ENCODE data around the gene ITGAL.
"Not testable (repeated sequence)": the region's sequence is repeated elsewhere in the genome, so short reads cannot be mapped to it uniquely, and the experiment has no call there.

Gene ITGAL

DNA sequence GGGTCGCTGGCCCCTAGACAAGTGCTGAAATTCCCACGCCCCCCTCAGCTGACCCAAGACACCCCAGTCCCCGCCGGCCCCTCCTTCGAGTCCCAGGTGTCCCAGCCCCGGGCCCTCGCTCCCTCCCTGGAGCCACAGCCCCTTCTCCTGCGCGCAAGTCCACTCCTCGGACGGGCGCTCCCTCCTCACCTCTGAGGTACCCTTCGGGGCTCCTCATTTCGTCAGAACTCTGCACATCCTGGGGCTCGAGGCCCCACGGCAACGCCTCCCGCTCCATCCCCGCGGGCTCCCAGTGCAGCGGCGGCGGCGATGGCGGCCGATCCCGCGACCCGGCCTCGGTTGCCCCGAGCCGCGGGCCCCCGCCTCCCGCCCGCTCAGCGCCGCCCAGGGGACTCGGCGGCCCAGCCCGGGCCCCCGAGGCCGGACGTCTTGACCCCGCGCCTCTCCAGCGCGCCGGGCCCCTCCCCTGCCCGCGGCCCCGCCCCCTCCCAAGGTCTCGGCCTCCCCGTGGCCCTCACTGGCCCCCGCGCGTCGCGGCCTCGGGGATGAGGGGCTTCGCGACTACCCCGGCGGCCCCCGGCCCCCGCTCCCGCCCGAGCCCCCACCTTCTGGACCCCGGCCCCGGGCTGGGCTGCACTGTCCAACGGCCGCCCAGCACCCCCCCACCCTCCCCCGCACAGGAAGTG, 53.7 kb downstream of the ITGAL start, which contains the start of gene ZNF768:
TSS of gene ZNF768 (minus strand) at position 430 of the 686 bp plus-strand sequence. CDS start at position 277, 153 bp downstream.
- DNase-seq (ENCODE audit: low read depth) = peak; percentile 53

DNA sequence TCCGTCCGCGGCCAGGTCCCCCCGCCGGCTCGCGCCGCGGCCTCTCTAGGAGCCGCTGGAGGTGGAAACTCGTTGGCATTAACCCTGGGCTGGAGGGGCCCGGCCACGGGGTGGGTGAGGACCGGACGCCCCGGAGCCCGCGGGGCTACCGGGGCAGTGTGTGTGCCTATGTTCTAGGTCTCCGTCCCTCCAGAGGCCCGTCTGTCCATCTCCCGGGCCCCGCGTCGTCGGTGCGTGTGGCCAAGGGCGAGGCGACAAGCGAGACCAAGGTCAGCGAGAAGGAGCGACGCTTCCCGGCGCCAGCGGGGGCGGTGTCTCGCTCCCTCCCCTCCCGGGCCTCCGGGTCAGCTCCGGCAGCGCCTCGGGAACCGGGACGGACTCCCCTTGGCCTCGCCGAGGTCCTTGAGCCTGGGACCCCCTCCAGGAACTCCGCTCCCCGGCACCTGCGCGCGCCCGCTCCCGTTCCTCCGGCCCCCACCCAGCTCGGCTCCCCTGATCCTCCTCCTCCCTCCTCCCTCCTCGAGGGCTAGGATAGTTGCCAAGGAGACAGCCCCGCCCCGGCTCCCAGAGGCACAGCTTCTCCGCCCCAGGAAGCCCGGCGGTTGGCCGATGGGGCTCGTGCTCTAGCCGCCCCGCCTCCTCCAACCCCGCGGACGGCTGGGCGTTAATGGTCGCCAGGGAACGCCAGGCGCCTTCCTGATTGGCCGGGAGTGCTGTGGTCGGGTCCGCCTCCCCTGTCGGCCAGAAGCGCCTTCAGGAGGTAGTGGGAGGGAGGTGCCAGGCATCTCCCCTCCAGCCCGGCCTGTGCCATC, 54.5 kb downstream of the ITGAL start:
- peak; percentile 98 for DNase-seq (ENCODE audit: low read depth)

DNA sequence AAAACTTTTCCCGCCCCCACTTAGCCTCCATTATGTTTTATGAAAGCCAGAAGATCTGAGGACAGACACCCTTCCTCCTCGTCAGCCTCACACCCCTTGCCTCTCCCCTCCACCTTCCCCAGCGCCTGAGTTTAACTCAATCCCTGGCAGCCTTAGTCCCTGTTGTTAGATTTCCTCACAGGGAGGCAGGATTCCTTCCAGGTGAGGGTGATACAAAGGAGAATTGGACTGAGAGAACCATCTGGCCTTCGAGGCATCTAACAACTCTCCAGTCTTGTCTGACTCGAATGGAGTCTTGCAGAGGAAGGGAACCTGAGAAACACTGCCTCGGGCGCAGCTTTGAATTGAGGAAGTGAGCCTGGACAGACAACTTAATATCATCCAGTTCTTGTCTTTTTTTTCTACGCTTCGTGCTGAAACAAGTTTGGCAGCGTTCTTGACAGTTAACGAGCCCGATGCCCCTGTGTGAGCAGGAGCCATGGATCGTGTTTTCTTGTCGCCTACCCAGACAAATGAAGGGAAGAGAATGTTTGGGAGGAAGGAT, 55.2 kb downstream of the ITGAL start:
- DNase-seq (ENCODE audit: low read depth) = peak; percentile 39

DNA sequence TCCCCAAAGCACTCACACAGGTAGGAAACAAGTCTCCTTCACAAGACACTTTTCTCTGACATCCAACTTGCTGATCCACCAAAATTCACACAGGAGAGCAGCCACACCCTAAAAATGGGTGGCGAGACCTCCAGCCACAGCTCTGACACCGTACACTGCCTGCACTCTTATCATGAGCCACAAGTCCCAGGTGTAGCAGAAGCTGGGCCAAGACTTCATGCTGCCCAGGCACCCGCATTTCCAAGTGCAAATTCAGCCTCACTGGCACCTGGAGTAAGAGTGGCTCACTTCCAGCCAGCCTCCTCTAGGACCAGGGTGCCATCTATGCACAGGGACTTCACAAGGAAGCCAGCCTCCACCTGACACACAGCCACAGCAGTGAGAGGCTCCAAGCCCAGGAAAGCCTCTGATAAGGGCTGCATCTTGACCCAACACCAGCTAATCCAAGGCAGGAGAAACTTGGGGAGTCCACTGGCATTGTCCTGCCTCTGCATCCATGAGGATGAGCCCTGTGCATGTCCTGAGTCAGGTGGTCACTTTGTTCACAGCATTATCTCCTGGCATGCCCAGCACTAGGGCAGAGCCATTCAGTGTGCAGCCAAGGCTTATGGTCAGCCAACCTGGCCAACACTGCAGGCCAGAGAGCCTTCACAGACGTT, 56.4 kb downstream of the ITGAL start:
- no peak for DNase-seq (ENCODE audit: low read depth)

DNA sequence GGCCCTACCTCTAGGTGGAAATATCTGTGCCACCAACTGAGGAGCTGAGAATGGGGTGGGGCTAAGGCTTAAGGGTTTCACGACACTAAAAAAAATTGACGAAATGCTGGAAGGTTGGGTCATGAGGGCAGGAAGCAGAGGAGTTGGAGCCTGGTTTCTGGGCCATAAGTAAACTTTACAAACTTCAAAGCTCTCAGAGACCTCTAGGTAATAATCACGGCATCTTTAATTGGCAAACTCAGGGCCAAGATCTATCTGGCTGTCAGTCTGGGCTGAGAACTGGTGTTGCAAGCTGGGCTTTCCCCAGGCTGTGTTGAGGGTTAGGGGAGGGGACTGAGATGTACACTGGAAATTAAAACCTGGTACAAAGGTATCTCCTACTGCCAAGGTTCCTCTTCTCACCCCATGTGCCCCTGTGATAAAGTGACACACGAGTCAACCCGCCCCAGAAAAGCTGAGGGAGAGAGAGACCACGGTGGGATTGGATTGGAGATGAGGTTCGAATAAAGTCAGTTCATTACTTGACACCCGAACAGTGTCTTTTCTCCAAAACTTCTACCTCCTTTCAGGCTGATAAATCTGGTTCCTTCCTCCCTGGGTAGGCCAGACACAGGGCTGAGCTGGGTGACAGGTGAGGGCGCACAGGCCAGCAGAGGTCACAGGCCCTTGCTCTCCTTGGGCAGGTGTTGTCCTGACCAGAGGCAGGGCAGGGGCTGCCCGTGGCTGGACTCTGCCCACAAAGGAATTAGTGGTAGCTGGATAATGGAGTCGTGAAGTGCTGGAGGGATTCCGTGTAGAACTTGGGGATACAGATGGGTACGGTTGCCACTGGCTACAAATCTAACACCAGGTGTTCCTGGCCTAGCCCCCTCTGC, 57.9 kb downstream of the ITGAL start:
- no peak for DNase-seq (ENCODE audit: low read depth)

DNA sequence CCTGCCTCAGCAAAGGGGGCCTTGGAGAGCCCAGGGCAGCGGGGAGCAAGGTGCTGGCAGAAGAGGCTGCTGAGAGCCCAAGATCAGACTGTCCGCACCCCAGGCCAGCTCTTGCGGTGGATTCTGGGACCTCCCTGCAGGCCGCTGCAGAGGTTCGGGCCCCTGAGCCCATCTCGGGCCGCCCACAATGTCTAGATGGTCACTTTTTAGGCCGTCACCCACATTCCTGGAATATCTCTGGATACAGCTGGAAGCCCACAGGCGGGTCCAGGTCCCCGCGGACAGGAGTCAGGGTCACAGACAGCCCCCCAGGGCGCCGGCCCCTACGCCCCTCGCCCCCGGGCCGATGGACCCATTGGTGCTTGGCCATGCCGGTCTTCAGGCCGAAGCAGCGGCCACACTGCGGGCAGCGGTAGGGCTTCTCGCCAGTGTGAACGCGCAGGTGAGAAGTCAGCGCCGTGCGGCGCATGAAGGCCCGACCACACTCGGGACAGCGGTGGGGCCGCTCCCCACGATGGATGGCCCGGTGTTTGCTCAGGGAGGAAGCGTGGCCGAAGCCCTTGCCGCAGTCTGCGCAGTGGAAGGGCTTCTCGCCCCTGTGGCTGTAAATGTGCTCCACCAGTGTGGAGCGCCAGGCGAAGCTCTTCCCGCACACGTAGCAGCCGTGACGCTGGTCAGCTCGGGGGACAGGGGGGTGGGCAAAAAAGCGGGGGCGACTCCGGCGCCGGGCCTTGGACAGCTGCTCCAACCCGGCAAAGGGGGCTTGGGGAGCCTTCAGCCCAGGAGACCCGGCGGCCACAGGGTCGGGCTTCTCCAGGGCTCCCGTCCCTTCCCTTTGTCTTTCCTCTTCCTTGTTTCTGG, 60.0 kb downstream of the ITGAL start:
- DNase-seq (ENCODE audit: low read depth) = no peak

DNA sequence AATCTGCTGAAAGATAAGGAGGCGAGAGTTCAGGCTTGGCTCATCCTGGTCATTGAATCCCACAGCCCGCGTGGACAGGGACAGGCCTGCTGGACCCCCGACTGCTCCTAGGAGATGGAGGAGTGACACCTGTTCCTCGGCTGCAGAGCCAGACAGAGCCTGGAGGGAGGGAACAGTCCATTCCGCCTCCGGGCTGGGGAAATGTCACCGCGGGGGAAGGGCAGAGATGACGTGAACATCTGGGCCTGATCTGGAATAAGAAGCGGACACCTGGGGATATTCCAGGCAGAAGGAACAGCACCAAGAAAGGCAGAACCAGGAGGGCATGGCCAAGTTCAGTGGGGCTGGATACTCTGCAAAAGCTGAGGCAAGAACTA, 60.6 kb downstream of the ITGAL start:
- DNase-seq (ENCODE audit: low read depth) = no peak

DNA sequence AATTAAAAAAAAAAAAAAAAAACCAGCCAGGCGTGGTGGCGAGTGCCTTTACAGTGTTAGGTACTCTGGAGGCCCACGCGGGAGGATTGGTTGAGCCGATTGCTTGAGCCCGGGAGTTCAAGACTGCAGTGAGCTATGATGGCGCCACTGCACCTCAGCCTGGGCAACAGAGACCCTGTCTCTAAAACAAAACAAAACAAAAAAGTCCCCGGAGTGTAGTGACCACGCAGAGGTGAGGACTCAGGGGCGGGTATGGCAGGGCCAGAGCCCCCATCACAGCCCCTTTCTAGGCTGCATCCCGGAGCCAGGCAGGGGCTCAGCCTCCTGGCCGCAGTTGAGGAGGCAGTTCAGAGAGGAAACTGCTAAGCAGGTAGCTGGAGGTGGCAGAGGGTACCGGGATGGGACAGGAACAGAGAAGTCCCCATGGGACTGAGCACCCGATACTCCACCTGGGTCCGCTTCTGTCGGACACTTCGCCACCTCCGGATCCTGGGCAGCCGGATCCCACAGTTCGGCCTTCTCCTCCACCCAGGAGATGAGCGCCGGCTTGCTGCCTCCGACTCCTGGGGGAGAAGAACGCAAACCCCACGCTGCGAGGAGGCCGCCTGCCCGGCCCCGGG, 61.3 kb downstream of the ITGAL start:
- peak; percentile 10 for DNase-seq (ENCODE audit: low read depth)

DNA sequence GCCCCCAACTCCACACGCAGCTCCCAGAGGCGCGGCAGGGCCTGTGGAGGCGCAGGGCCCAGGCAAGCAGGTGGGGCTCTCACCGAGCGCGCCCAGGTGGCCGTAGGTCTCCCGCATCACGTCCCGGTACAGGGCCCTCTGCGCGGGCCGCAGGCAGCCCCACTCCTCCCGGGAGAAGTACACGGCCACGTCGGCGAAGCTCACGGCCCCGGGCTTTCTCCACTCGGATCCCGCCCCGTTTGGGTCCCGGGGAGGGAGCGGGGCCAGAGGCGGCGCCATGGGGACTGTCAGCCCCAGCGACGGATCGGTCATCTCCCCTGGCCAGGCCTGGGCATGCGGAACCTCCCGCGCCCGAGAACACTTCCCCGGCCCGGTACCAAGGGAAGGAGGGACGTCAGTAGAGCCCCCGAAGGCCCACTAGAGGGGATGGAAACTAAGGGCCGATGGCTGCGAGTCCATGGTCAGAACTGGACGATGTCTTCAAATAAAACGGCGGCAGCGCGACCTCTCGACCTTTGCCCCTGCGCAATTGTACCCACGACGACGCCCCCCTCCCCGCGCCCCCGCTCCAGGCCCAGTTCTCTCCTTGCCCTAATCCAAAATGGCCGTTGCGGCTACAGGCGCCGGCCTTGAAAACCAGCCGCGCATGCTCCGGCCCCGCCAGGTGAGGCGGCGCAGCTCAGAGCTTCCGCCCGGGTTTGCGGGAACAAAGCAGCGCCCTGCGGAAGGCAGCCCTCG, 62.0 kb downstream of the ITGAL start, which contains the start of gene ZNF747:
TSS of gene ZNF747 (minus strand) at position 491 of the 738 bp plus-strand sequence. CDS start at position 312, 179 bp downstream.
- DNase-seq (ENCODE audit: low read depth) = peak; percentile 80

DNA sequence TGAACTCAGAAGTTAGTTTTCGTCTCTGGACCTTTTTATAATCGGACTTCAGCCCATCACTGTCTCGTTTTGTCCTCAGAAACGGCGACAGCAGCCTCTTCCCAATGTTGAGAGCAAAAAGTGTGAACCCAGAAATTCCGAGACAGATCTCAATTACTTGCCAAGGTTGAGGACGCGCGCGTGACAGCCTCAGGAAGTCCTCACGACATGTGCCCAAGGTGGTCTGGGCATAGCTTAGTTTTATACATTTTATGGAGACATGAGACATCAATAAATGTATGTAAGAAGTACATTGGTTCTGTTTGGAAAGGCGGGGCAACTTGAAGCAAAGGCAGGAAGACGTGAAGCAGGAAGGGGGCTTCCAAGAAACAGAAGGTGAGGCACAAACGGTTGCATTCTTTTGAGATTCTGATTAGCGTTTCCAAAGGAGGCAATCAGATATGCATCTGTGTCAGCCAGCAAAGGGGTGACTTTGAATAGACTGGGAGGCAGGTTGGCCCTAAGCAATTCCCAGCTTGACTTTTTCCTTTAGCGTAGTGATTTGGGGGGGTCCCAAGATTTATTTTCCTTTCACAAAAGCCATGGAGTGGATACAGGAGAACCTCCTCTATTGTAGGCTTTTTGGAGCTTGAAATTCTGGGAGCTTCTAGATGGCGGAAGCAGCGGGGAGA, 62.7 kb downstream of the ITGAL start:
- DNase-seq (ENCODE audit: low read depth) = no peak

DNA sequence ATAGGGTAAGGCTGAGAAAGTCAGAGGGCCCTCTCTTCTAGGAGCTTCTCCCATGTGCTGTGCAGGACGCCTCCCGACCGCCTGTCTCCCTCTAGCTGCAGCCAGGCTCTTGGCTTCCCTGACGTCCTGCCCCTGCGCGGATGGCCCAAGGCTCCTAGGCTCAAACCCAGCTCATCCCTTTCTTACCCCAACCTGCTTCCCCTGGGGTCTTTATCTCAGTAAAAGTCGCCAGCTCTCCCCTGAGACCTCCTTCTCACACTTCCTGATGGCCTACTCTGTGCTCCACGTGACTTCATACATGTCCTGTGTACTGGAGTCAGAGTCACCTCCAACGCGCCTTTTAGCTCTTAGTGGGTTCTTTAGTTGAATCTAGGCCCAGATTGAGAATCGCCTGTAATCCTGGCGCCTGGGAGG, 63.2 kb downstream of the ITGAL start:
- DNase-seq (ENCODE audit: low read depth) = peak; percentile 79

DNA sequence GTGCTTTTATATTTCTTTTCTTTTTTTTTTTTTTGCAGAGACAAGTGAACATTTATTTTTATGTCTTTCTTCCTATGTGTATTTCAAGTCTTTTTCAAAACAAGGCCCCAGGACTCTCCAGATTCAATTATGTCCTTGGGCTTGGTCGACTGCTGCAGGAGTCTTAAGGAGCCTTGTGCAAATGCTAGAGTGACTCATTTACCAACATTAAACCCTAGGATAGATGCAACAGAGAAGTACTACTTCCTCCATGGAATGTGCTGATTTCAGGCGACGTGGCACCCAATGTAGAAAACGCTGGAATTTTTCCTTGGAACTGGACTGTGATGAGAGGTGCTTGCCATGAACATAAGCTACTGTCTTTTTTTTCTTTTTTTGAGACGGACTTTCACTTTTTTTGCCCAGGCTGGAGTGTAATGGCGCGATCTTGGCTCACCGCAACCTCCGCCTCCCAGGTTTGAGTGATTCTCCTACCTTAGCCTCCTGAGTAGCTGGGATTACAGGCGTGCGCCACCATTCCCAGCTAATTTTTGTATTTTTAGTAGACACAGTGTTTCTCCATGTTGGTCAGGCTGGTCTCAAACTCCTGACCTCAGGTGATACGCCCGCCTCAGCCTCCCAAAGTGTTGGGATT, 64.0 kb downstream of the ITGAL start:
- DNase-seq (ENCODE audit: low read depth) = not testable (repeated sequence)

DNA sequence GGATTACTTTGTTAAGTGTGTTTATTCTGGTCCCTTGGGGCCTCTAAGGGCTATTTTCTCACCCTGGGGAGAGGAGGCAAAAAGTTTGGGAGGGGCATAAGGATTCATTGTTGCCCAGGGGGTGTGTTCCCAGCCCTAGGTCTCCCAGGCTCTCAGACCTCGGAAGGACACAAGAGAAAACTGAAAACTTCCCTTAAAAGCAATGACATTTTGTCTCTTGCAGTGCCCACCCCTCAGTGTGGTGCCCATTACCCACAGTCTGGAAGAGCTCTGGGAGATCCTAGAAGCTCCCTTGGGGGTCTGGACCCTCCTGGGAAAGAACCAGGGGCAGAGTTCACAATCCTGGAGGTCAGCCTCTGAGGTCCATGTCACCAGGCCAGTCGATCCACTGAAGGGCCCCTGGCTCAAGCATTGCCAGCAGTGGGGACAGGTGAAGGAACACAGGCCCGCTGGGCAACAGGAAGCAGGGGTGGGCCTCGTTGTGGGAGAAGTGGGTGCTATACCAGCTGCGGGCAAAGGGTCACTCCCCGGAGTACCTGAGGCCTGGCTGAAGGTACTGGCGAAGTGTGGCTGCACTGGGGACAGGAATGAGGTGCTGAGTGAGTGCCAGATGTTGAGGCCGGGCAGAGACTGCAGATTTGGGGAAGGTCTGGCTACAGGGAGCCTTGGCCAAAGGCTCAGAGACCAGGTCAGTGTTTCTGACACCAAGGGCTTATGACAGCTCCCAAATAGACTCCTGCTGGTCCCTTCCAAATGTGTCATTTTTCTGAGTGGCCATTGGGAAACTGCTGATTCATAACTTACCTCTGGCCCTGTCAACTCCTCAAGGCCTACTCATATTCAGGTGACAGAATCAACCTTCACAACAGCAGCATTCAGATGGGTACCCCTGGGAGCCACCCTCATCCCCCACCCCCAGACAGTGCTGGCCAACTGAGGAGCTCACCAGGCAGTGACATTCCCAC, 66.7 kb downstream of the ITGAL start:
- DNase-seq (ENCODE audit: low read depth) = no peak

DNA sequence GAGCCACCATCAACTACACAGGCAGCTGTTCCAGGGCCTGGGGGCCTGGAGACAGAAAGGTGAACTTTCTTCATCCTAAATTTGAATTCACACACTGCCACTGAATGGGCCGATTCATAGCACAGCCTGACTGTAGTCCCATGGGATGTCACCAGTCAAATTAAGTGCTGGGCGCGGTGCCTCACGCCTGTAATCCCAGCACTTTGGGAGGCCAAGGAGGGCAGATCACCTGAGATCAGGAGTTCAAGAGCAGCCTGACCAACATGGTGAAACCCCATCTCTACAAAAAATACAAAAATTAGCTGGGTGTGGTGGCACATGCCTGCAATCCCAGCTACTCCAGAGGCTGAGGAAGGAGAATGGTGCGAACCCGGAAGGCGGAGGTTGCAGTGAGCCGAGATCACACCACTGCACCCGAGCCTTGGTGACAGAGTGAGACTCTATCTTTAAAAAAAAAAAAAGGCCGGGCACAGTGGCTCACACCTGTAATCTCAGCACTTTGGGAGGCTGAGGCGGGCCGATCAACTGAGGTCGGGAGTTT, 67.5 kb downstream of the ITGAL start:
- DNase-seq (ENCODE audit: low read depth) = not testable (repeated sequence)

DNA sequence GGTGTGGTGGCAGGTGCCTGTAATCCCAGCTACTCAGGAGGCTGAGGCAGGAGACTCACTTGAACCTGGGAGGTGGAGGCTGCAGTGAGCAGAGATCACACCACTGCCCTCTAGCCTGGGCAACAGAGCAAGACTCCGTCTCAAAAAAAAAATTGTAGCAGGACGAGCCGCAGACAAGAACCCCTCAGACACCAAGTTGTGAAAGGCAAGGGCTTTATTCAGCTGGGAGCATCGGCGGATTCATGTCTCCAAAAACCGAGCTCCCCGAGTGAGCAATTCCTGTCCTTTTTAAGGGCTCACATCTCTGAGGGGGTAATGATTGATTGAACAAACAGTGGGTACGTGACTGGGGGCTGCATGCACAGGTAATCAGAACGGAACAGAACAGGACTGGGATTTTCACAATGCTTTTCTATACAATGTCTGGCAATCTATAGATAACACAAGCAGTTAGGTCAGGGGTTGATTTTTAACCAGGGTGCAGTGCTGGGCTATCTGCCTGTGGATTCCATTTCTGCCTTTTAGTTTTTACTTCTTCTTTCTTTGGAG, 68.4 kb downstream of the ITGAL start:
- not testable (repeated sequence) for DNase-seq (ENCODE audit: low read depth)

All from EH (cell line).